H1 (cell line): ENCODE results near the gene ZFYVE1. TPM values are rescaled to one million over a fixed set of nuclear protein-coding genes. Genes with fewer than 3 reads are reported as not detected.

ENCODE experiments used
- CTCF ChIA-PET: fragments of 300-600 bp; sonication (Branson Sonifier 250); formaldehyde crosslinking; loops from one replicate; lab custom pipeline; 2021; ENCODE audit not compliant: partially characterized antibody; lab: Charles Lee
- POLR2A ChIA-PET: fragments of 300-600 bp; sonication (Branson Sonifier 250); formaldehyde crosslinking; loops from one replicate; lab custom pipeline; 2021; ENCODE audit warnings: inconsistent platforms; ENCODE audit not compliant: partially characterized antibody; lab: Charles Lee
- DNase-seq, 2 experiments: peaks; one replicate each; pipeline versions ENCODE4 v3.0.0 to v3.0.0-alpha.2; 2010 to 2022; ENCODE audit warnings: low spot score in 2 of 2, low read depth in 1 of 2, mixed read lengths in 1 of 2
- FAIRE-seq: peaks from 2 replicates; lab custom pipeline; 2011; peaks lifted over from hg19 to GRCh38; lab: Jason Lieb, UNC
- H2AFZ ChIP-seq: 2 replicates; pipeline ENCODE4 v1.8.1; 2012; ENCODE audit warnings: low read length, inconsistent platforms
- H2AK5ac ChIP-seq: 2 replicates; pipeline ENCODE4 v1.6.1; 2013; ENCODE audit warnings: low read depth, low read length
- H2BK120ac ChIP-seq: replicated peaks from 2 replicates; pipeline ENCODE3; 2013; ENCODE audit warnings: low read depth, low read length, inconsistent platforms
- H2BK12ac ChIP-seq: 2 replicates; pipeline ENCODE4 v1.6.1; 2013; ENCODE audit warnings: low read depth, low read length
- H2BK15ac ChIP-seq: 2 replicates; pipeline ENCODE4 v1.6.1; 2013; ENCODE audit warnings: low read length
- H2BK20ac ChIP-seq: 2 replicates; pipeline ENCODE4 v1.6.1; 2013; ENCODE audit warnings: low read length
- H2BK5ac ChIP-seq: 2 replicates; pipeline ENCODE4 v1.6.1; 2013; ENCODE audit warnings: low read depth, low read length
- H3K14ac ChIP-seq: 2 replicates; pipeline ENCODE4 v1.6.1; 2013; ENCODE audit warnings: inconsistent platforms; ENCODE audit not compliant: insufficient read length
- H3K18ac ChIP-seq: 2 replicates; pipeline ENCODE4 v1.6.1; 2013; ENCODE audit warnings: low read length; ENCODE audit errors: extremely low read depth
- H3K23ac ChIP-seq: 2 replicates; pipeline ENCODE4 v1.6.1; 2013; ENCODE audit warnings: inconsistent platforms; ENCODE audit not compliant: insufficient read length
- H3K23me2 ChIP-seq: 2 replicates; pipeline ENCODE4 v1.6.1; 2013; ENCODE audit warnings: low read depth, low read length
- H3K27ac ChIP-seq: 2 replicates; pipeline ENCODE4 v1.6.1; 2011; ENCODE audit warnings: low read depth, low read length, inconsistent platforms
- H3K27me3 ChIP-seq, 4 experiments: replicated peaks in 1 of 4; 1 replicate in 1 of 4; 2 replicates in 3 of 4; pipeline versions ENCODE4 v1.6.1 to v1.8.1; 2011 to 2013; ENCODE audit warnings: low read length in 3 of 4, mild to moderate bottlenecking in 3 of 4, inconsistent platforms in 2 of 4, mixed read lengths in 2 of 4, moderate library complexity in 1 of 4; ENCODE audit not compliant: control insufficient read depth in 3 of 4, insufficient read depth in 3 of 4; ENCODE audit errors: extremely low read depth in 1 of 4
- H3K36me3 ChIP-seq, 4 experiments: 2 replicates each; pipeline versions ENCODE4 v1.6.1 to v1.8.1; 2011 to 2013; ENCODE audit warnings: mild to moderate bottlenecking in 4 of 4, low read length in 3 of 4, moderate library complexity in 2 of 4, control low read depth in 1 of 4, inconsistent platforms in 1 of 4; ENCODE audit not compliant: insufficient read depth in 4 of 4, control insufficient read depth in 2 of 4
- H3K4ac ChIP-seq: replicated peaks from 2 replicates; pipeline ENCODE3; 2013; ENCODE audit warnings: low read length, low read depth, mixed read lengths, inconsistent platforms; ENCODE audit not compliant: insufficient read length
- H3K4me1 ChIP-seq, 4 experiments: replicated peaks in 1 of 4; 1 replicate in 1 of 4; 2 replicates in 3 of 4; pipeline versions ENCODE4 v1.6.1 to v1.8.1; 2011 to 2013; ENCODE audit warnings: low read length in 3 of 4, inconsistent platforms in 2 of 4, mixed read lengths in 1 of 4; ENCODE audit not compliant: insufficient read depth in 4 of 4, control insufficient read depth in 3 of 4
- H3K4me2 ChIP-seq, 2 experiments: 2 replicates each; pipeline versions ENCODE4 v1.6.1 to v1.8.1; 2011 to 2013; ENCODE audit warnings: low read depth in 2 of 2, low read length in 2 of 2, control low read depth in 1 of 2, inconsistent platforms in 1 of 2, mild to moderate bottlenecking in 1 of 2; ENCODE audit not compliant: insufficient read depth in 1 of 2
- H3K4me3 ChIP-seq, 4 experiments: fragments of 200-600, 300-600 bp in 1 of 4; sonication (generic), shearing (Covaris generic), sonication (Bioruptor Twin) in 1 of 4; 2 replicates each; pipeline versions ENCODE4 v1.5.1 to v1.8.1; 2011 to 2016; ENCODE audit warnings: low read length in 4 of 4, low read depth in 3 of 4, control low read depth in 2 of 4, inconsistent platforms in 2 of 4, mild to moderate bottlenecking in 2 of 4, mixed read lengths in 1 of 4, moderate library complexity in 1 of 4; ENCODE audit not compliant: insufficient read depth in 2 of 4; ENCODE audit errors: extremely low read depth in 1 of 4
- H3K56ac ChIP-seq: replicated peaks from 2 replicates; pipeline ENCODE3; 2013; ENCODE audit warnings: low read depth, mild to moderate bottlenecking, mixed read lengths, low read length, inconsistent platforms; ENCODE audit not compliant: insufficient read length
- H3K79me1 ChIP-seq: 2 replicates; pipeline ENCODE4 v1.6.1; 2013; ENCODE audit warnings: low read depth, low read length, control low read depth
- H3K79me2 ChIP-seq, 2 experiments: 2 replicates each; pipeline versions ENCODE4 v1.6.1 to v1.8.1; 2012 to 2013; ENCODE audit warnings: low read length in 2 of 2, mild to moderate bottlenecking in 2 of 2, inconsistent platforms in 1 of 2; ENCODE audit not compliant: insufficient read depth in 2 of 2, control insufficient read depth in 1 of 2
- H3K9ac ChIP-seq, 4 experiments: replicated peaks in 1 of 4; 1 replicate in 1 of 4; 2 replicates in 3 of 4; pipeline versions ENCODE4 v1.6.1 to v1.8.1; 2011 to 2013; ENCODE audit warnings: low read depth in 3 of 4, low read length in 3 of 4, control low read depth in 2 of 4, mild to moderate bottlenecking in 2 of 4, moderate library complexity in 2 of 4, inconsistent platforms in 1 of 4; ENCODE audit errors: extremely low read depth in 1 of 4
- H3K9me3 ChIP-seq, 2 experiments: 2 replicates each; pipeline versions ENCODE4 v1.6.1 to v1.8.1; 2012 to 2013; ENCODE audit warnings: mild to moderate bottlenecking in 2 of 2, moderate library complexity in 2 of 2, control low read depth in 1 of 2, inconsistent platforms in 1 of 2, low read depth in 1 of 2, low read length in 1 of 2, mixed read lengths in 1 of 2; ENCODE audit not compliant: insufficient read depth in 2 of 2
- H4K20me1 ChIP-seq, 2 experiments: replicated peaks in 1 of 2; 2 replicates each; pipeline versions ENCODE3 to v1.8.1; 2011 to 2013; ENCODE audit warnings: inconsistent platforms in 2 of 2, low read length in 2 of 2, mild to moderate bottlenecking in 1 of 2; ENCODE audit not compliant: insufficient read depth in 2 of 2, control insufficient read depth in 1 of 2
- H4K5ac ChIP-seq: 2 replicates; pipeline ENCODE4 v1.6.1; 2013; ENCODE audit warnings: low read length, low read depth, mixed read lengths, inconsistent platforms; ENCODE audit not compliant: insufficient read length
- H4K8ac ChIP-seq: 2 replicates; pipeline ENCODE4 v1.8.0; 2013; ENCODE audit warnings: mild to moderate bottlenecking, moderate library complexity, low read length, inconsistent platforms; ENCODE audit not compliant: insufficient read depth; ENCODE audit errors: extremely low read depth
- H4K91ac ChIP-seq: replicated peaks from 2 replicates; pipeline ENCODE3; 2013; ENCODE audit warnings: low read length, mixed read lengths, inconsistent platforms; ENCODE audit not compliant: insufficient read length
- GTF2F1 ChIP-seq: IDR thresholded peaks from 2 replicates; pipeline ENCODE4 v1.6.1; 2012; ENCODE audit warnings: low read depth, low read length, improper control_type of control experiment, borderline replicate concordance
- JUN ChIP-seq: IDR thresholded peaks from 2 replicates; pipeline ENCODE4 v1.6.1; 2011; ENCODE audit warnings: low read depth, mild to moderate bottlenecking, improper control_type of control experiment, low read length
- SAP30 ChIP-seq: fragments of 300-600 bp; sonication (generic); IDR thresholded peaks from 2 replicates; pipeline ENCODE4 v1.7.1; 2012; ENCODE audit warnings: low read length, moderate library complexity, mild to moderate bottlenecking, inconsistent platforms; ENCODE audit not compliant: insufficient read depth, insufficient replicate concordance
- ZNF274 ChIP-seq: IDR thresholded peaks from 2 replicates; pipeline ENCODE4 v1.7.0; 2012; ENCODE audit warnings: low read length, borderline replicate concordance; ENCODE audit errors: extremely low read depth
- WGBS, 2 experiments: shearing (Covaris generic) in 1 of 2; methylation state at CpG; one replicate each; pipeline versions ENCODE4 v1.1.6 to v1.1.7; 2013 to 2015; ENCODE audit warnings: low lambda C conversion rate in 2 of 2, mixed read lengths in 2 of 2, inconsistent platforms in 1 of 2, low coverage in 1 of 2, missing lambda C conversion rate in 1 of 2; ENCODE audit not compliant: insufficient replicate concordance in 2 of 2, insufficient coverage in 1 of 2, insufficient read length in 1 of 2; ENCODE audit errors: extremely low coverage in 1 of 2, missing lambda C conversion rate in 1 of 2; 5-methylcytosine and 5-hydroxymethylcytosine counted together
- polyA plus RNA-seq, 7 experiments: library from polyadenylated mRNA; depleted of rRNA in 3 of 7; stranded (reverse) in 5 of 7; unstranded in 2 of 7; fragments of >200 nt in 5 of 7; fragments of 200-250 nt in 2 of 7; gene quantifications; 1 replicate in 5 of 7; 2 replicates in 1 of 7; 4 replicates in 1 of 7; pipeline versions ENCODE4 v1.2.1 to v1.2.3, GENCODE V29; 2011 to 2013; ENCODE audit warnings: missing spikeins in 2 of 7, mixed read lengths in 2 of 7
- total RNA-seq: library from RNA; stranded (reverse); fragmentation: NEBNext Ultra II Directional; extraction: Animal tissue kit (Norgen Biotek cat#: 25700); gene quantifications from 2 replicates; pipeline ENCODE4 v1.2.1, GENCODE V29; 2021

Gene ZFYVE1
- total and polyA plus RNA-seq, 2 of the 8 experiments (the other 6 are each of a cell fraction or from before 2014, with no cell fraction given) = 9.8 to 12.5 TPM

GRCh38 chr14:72974661-72975060 lies 52.2 kb downstream of the ZFYVE1 start:
- Histone ChIP-seq H3K79me1 (no peaks in the 10 kb centered on the region; the same call in 1 of the 2 replicates), H3K18ac (no peak overlapping the region), H4K8ac (no peak overlapping the region), H2AFZ (no peak overlapping the region), H3K4me2 (no peak overlapping the region), H3K4me3 (no peak overlapping the region), H3K9me3 (no peaks in the 10 kb centered on the region), H4K91ac (no peak overlapping the region), H3K27me3 (no peaks in the 10 kb centered on the region), H3K23ac (no peak overlapping the region), H4K20me1 (peaks cover 0 to 2% of the 10 kb centered on the region in 2 experiments), H4K5ac (no peak overlapping the region), H3K79me2 (no peaks in the 10 kb centered on the region), H3K36me3 (peaks cover 2 to 31% (median 5%) of the 10 kb centered on the region in 4 experiments; a peak in 4 of 8 replicates), H2BK5ac (no peak overlapping the region), H2BK20ac (no peak overlapping the region), H2BK12ac (no peak overlapping the region), H3K9ac (no peak overlapping the region), H3K56ac (no peak overlapping the region), H2AK5ac (no peak overlapping the region), H3K23me2 (no peaks in the 10 kb centered on the region), H3K27ac (no peak overlapping the region), H2BK120ac (no peak overlapping the region), H3K4me1 (no peaks in the 10 kb centered on the region), H3K14ac (no peak overlapping the region), H2BK15ac (no peak overlapping the region)
- 91% methylated on average over 12 of the region's 12 CpGs; no CpG with 5 or more reads in 1 of the 2 experiments for WGBS, 2 experiments
- ChIA-PET CTCF (interaction anchor here (0.9 to 4.0 kb wide), 9 partner anchors 11 to 73 kb away, joined by 3 to 15 read pairs (median 4); no protein-coding TSS in a partner anchor), POLR2A (interaction anchor here (1.0 kb wide), 1 partner anchor 10 kb away, joined by 3 read pairs; no protein-coding TSS in a partner anchor)
- DNase-seq (no peak), FAIRE-seq (no peak)
- no peak for TF ChIP-seq JUN
- TF ChIP-seq GTF2F1 = no peak
- no peak for TF ChIP-seq ZNF274
- no peak for TF ChIP-seq SAP30
- TF ChIP-seq, all 59 proteins: peak for 0
- no peak overlapping the region for H3K4ac ChIP-seq
